Smooth muscle cell (in vitro differentiated cells): ENCODE measurements around the gene KHDC4. TPM values are rescaled to one million over a fixed set of nuclear protein-coding genes. Genes with fewer than 3 reads are reported as not detected.

Experiments
- DNase-seq: peaks from one replicate; lab custom pipeline; 2025; ENCODE audit not compliant: unreplicated experiment; lab: John Stamatoyannopoulos, UW
- H2AFZ ChIP-seq: fragments of 200-600 bp; sonication (generic); 2 replicates; pipeline ENCODE4 v1.6.0; 2016; ENCODE audit warnings: antibody characterized with exemption, low read depth, mild to moderate bottlenecking
- H3F3A ChIP-seq: fragments of 200-600 bp; sonication (generic); 2 replicates; pipeline ENCODE4 v1.6.0; 2017; ENCODE audit warnings: antibody characterized with exemption, low read depth
- H3K27ac ChIP-seq: fragments of 200-600 bp; sonication (generic); 2 replicates; pipeline ENCODE4 v1.5.1; 2016; ENCODE audit warnings: low read depth, mild to moderate bottlenecking
- H3K27me3 ChIP-seq: fragments of 200-600 bp; sonication (generic); 2 replicates; pipeline ENCODE4 v1.6.1; 2016; ENCODE audit warnings: low read depth, mild to moderate bottlenecking
- H3K36me3 ChIP-seq: fragments of 200-600 bp; sonication (generic); 2 replicates; pipeline ENCODE4 v1.5.1; 2016; ENCODE audit warnings: low read depth
- H3K4me1 ChIP-seq: fragments of 200-600 bp; sonication (generic); 2 replicates; pipeline ENCODE4 v1.5.1; 2016; ENCODE audit warnings: low read depth
- H3K4me2 ChIP-seq: fragments of 200-600 bp; sonication (generic); 2 replicates; pipeline ENCODE4 v1.6.0; 2016; ENCODE audit warnings: mild to moderate bottlenecking
- H3K4me3 ChIP-seq: fragments of 200-600 bp; sonication (generic); 2 replicates; pipeline ENCODE4 v1.5.1; 2016; ENCODE audit warnings: mild to moderate bottlenecking
- H3K79me2 ChIP-seq: fragments of 200-600 bp; sonication (generic); 2 replicates; pipeline ENCODE4 v1.6.0; 2016; ENCODE audit warnings: low read depth, mild to moderate bottlenecking
- H3K9ac ChIP-seq: fragments of 200-600 bp; sonication (generic); 2 replicates; pipeline ENCODE4 v1.6.0; 2016; ENCODE audit warnings: low read depth
- H3K9me3 ChIP-seq: fragments of 200-600 bp; sonication (generic); replicated peaks from 2 replicates; pipeline ENCODE4 v1.5.1; 2016; ENCODE audit warnings: low read depth
- H4K20me1 ChIP-seq: fragments of 200-600 bp; sonication (generic); 2 replicates; pipeline ENCODE4 v1.6.0; 2016; ENCODE audit warnings: low read depth
- CTCF ChIP-seq: fragments of 200-600 bp; sonication (generic); IDR thresholded peaks from 2 replicates; pipeline ENCODE4 v1.5.1; 2017; ENCODE audit warnings: borderline replicate concordance, mild to moderate bottlenecking, antibody characterized with exemption; ENCODE audit not compliant: insufficient read depth, poor library complexity, severe bottlenecking
- WGBS: methylation state at CpG from one replicate; pipeline ENCODE4 v1.1.7; 2016; ENCODE audit warnings: low lambda C conversion rate; 5-methylcytosine and 5-hydroxymethylcytosine counted together
- polyA plus RNA-seq: library from polyadenylated mRNA; unstranded; fragments of >200 nt; fragmentation: Nextera tagmentation; extraction: Ambion mirVana; gene quantifications from 2 replicates; pipeline ENCODE4 v1.2.1, GENCODE V29; 2016
- total RNA-seq: library from RNA; depleted of rRNA; stranded (reverse); fragments of >200 nt; gene quantifications from 2 replicates; pipeline ENCODE4 v1.2.3, GENCODE V29; 2014

Gene KHDC4
- total and polyA plus RNA-seq, 2 experiments from 2014 or later = 14.9 to 41.7 TPM

DNA sequence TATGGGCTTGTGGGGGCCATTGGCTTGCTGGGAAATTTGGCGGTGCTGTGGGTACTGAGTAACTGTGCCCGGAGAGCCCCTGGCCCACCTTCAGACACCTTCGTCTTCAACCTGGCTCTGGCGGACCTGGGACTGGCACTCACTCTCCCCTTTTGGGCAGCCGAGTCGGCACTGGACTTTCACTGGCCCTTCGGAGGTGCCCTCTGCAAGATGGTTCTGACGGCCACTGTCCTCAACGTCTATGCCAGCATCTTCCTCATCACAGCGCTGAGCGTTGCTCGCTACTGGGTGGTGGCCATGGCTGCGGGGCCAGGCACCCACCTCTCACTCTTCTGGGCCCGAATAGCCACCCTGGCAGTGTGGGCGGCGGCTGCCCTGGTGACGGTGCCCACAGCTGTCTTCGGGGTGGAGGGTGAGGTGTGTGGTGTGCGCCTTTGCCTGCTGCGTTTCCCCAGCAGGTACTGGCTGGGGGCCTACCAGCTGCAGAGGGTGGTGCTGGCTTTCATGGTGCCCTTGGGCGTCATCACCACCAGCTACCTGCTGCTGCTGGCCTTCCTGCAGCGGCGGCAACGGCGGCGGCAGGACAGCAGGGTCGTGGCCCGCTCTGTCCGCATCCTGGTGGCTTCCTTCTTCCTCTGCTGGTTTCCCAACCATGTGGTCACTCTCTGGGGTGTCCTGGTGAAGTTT lies 7.8 kb upstream of the KHDC4 start:
- no peaks in the 10 kb centered on the region for H3K79me2 ChIP-seq
- no peaks in the 10 kb centered on the region for H3K27me3 ChIP-seq
- no peak overlapping the region for H3K4me3 ChIP-seq
- TF ChIP-seq CTCF = no peak
- H3K36me3 ChIP-seq = no peaks in the 10 kb centered on the region
- H2AFZ ChIP-seq = no peak overlapping the region
- H3K4me2 ChIP-seq = no peak overlapping the region
- peaks cover 4% of the 10 kb centered on the region for H3F3A ChIP-seq
- no peak overlapping the region for H3K9ac ChIP-seq
- no peak for DNase-seq
- no peaks in the 10 kb centered on the region for H3K9me3 ChIP-seq
- 94% methylated on average over 29 of the region's 29 CpGs for WGBS
- no peaks in the 10 kb centered on the region for H4K20me1 ChIP-seq
- no peak overlapping the region for H3K27ac ChIP-seq
- no peaks in the 10 kb centered on the region for H3K4me1 ChIP-seq

GRCh38 chr1:155940993-155941844 lies 7.0 kb upstream of the KHDC4 start, which contains the start of gene RXFP4:
RXFP4 (plus strand) TSS chr1:155941638; CDS start chr1:155941710, 72 bp downstream.
- no peaks in the 10 kb centered on the region for H3K4me1 ChIP-seq
- H3K79me2 ChIP-seq = no peaks in the 10 kb centered on the region
- no peak within 1 kb of the TSS for H3K27ac ChIP-seq
- 79% methylated on average over 11 of the region's 11 CpGs for WGBS
- H4K20me1 ChIP-seq = no peaks in the 10 kb centered on the region
- no peak within 1 kb of the TSS for H3K4me3 ChIP-seq
- no peak for DNase-seq
- H3F3A ChIP-seq = no peaks in the 10 kb centered on the region
- no peak within 1 kb of the TSS for H2AFZ ChIP-seq
- H3K27me3 ChIP-seq = no peaks in the 10 kb centered on the region
- H3K9ac ChIP-seq = no peak within 1 kb of the TSS
- no peaks in the 10 kb centered on the region for H3K9me3 ChIP-seq
- TF ChIP-seq CTCF = no peak
- no peak within 1 kb of the TSS for H3K4me2 ChIP-seq
- no peaks in the 10 kb centered on the region for H3K36me3 ChIP-seq

DNA sequence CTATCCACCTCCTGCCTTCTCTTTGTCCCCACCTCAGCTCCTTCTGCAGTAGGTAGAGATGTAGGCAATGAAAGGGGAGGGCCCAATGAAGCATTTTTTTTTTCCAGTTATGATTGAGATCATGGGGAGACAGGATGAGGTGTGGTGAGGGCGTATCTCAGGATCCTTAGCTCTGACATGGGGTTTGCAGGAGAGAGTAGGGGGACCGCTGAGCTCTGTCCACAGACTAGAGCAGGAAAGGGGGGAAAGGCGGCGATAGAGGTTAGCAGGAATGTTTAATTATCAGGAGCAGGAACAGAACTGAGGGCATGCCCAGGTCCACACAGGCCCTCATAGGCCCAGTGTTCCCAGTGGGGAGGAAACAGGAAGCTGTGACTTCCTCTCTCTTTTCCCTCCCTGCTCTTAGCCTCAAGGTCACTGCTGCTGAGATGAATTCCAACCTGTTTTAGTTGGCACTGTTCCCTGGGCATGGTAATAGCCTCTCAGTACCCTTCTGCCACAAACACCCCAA lies 6.3 kb upstream of the KHDC4 start:
- no peaks in the 10 kb centered on the region for H3K36me3 ChIP-seq
- H3K9ac ChIP-seq = no peak overlapping the region
- no peaks in the 10 kb centered on the region for H4K20me1 ChIP-seq
- no peak for TF ChIP-seq CTCF
- no peak for DNase-seq
- WGBS = 100% methylated on average over 4 of the region's 4 CpGs
- H3K4me1 ChIP-seq = no peaks in the 10 kb centered on the region
- H3K9me3 ChIP-seq = no peaks in the 10 kb centered on the region
- H3K4me2 ChIP-seq = no peak overlapping the region
- H3K79me2 ChIP-seq = no peaks in the 10 kb centered on the region
- H3F3A ChIP-seq = no peaks in the 10 kb centered on the region
- no peaks in the 10 kb centered on the region for H3K27me3 ChIP-seq
- no peak overlapping the region for H2AFZ ChIP-seq
- H3K4me3 ChIP-seq = no peak overlapping the region
- H3K27ac ChIP-seq = no peak overlapping the region
